HCT116 (cell line): ENCODE measurements around the gene SH3BP4. TPM values are rescaled to one million over a fixed set of nuclear protein-coding genes. Genes with fewer than 3 reads are reported as not detected.

Experiments used
- ATAC-seq: fragments of 200-7000 bp; cut with Tn5 transposase; 2 replicates; pipeline ENCODE4 v1.9.1; 2020; ENCODE audit warnings: mild to moderate bottlenecking, moderate library complexity
- BruUV-seq: library from RNA; stranded (reverse); fragments of 400-500 nt; replicated peaks from 2 replicates; lab custom pipeline; 2021; lab: Mats Ljungman, UMichigan
- CTCF ChIA-PET: fragments of 300-600 bp; sonication (Branson Sonifier 250); formaldehyde crosslinking; loops from one replicate; lab custom pipeline; 2021; ENCODE audit warnings: antibody characterized with exemption; lab: Charles Lee
- POLR2A ChIA-PET: fragments of 300-600, 350-600 bp; sonication (Branson Sonifier 250); formaldehyde crosslinking; loops from one replicate; lab custom pipeline; 2021; ENCODE audit warnings: antibody characterized with exemption; lab: Charles Lee
- RAD21 ChIA-PET, 2 experiments: fragments of 300-600 bp; sonication (Branson Sonifier 250); formaldehyde crosslinking; loops; one replicate each; lab custom pipeline; 2023; ENCODE audit warnings: low total read pairs in 2 of 2; ENCODE audit not compliant: uncharacterized antibody in 2 of 2, unreplicated experiment in 2 of 2, low non-redundant PET in 1 of 2; lab: Charles Lee
- DNase-seq: peaks from one replicate; pipeline ENCODE4 v3.0.0-alpha.2; 2010; ENCODE audit warnings: low read depth, low spot score
- H2AFZ ChIP-seq: fragments of 200-600 bp; shearing (Covaris generic), sonication (generic); 2 replicates; pipeline ENCODE4 v1.6.1; 2017; ENCODE audit warnings: low read depth, mixed run types, mixed read lengths, antibody characterized with exemption, low read length; ENCODE audit not compliant: poor library complexity, severe bottlenecking
- H3K27ac ChIP-seq: 2 replicates; pipeline ENCODE4 v1.5.1; 2012; ENCODE audit warnings: low read depth, low read length
- H3K27me3 ChIP-seq: fragments of 200-600 bp; sonication (generic); 2 replicates; pipeline ENCODE4 v1.6.1; 2016; ENCODE audit warnings: mixed run types, low read length, mixed read lengths; ENCODE audit not compliant: insufficient read depth
- H3K36me3 ChIP-seq, 2 experiments: fragments of 200-500 bp in 1 of 2; fragments of 200-600 bp in 1 of 2; sonication (Bioruptor generic) in 1 of 2; sonication (generic) in 1 of 2; 2 replicates each; pipeline versions ENCODE4 v1.5.1 to v1.6.1; 2014 to 2016; ENCODE audit warnings: low read length in 2 of 2, inconsistent platforms in 1 of 2, mixed read lengths in 1 of 2, mixed run types in 1 of 2; ENCODE audit not compliant: insufficient read depth in 2 of 2, control insufficient read depth in 1 of 2
- H3K4me1 ChIP-seq, 2 experiments: fragments of 200-600 bp in 1 of 2; sonication (generic) in 1 of 2; 2 replicates each; pipeline versions ENCODE4 v1.5.1 to v1.6.1; 2012 to 2017; ENCODE audit warnings: low read length in 2 of 2, inconsistent platforms in 1 of 2, mild to moderate bottlenecking in 1 of 2, mixed read lengths in 1 of 2, mixed run types in 1 of 2, moderate library complexity in 1 of 2; ENCODE audit not compliant: insufficient read depth in 2 of 2, control insufficient read depth in 1 of 2
- H3K4me2 ChIP-seq: fragments of 200-600 bp; sonication (generic); 2 replicates; pipeline ENCODE4 v1.6.1; 2017; ENCODE audit warnings: mixed run types, low read length, mixed read lengths
- H3K4me3 ChIP-seq, 2 experiments: fragments of 200-600 bp in 1 of 2; sonication (generic) in 1 of 2; replicated peaks in 1 of 2; 2 replicates each; pipeline ENCODE4 v1.5.1; 2011 to 2016; ENCODE audit warnings: low read length in 2 of 2, control low read depth in 1 of 2, low read depth in 1 of 2, mild to moderate bottlenecking in 1 of 2, mixed read lengths in 1 of 2, mixed run types in 1 of 2
- H3K79me2 ChIP-seq: fragments of 200-600 bp; sonication (generic); 2 replicates; pipeline ENCODE4 v1.6.1; 2017; ENCODE audit warnings: mild to moderate bottlenecking, mixed run types, low read length, moderate library complexity, mixed read lengths; ENCODE audit not compliant: insufficient read depth
- H3K9ac ChIP-seq: fragments of 200-600 bp; sonication (generic); 2 replicates; pipeline ENCODE4 v1.6.1; 2016; ENCODE audit warnings: low read length, mixed read lengths
- H3K9me2 ChIP-seq: fragments of 200-600 bp; sonication (generic), shearing (Covaris generic); 2 replicates; pipeline ENCODE4 v1.6.1; 2017; ENCODE audit warnings: mixed run types, mild to moderate bottlenecking, moderate library complexity; ENCODE audit not compliant: insufficient read depth
- H3K9me3 ChIP-seq, 2 experiments: fragments of 200-500 bp in 1 of 2; fragments of 200-600 bp in 1 of 2; sonication (Bioruptor generic) in 1 of 2; sonication (generic) in 1 of 2; 2 replicates each; pipeline ENCODE4 v1.6.1; 2014 to 2017; ENCODE audit warnings: low read length in 2 of 2, mixed read lengths in 2 of 2, inconsistent platforms in 1 of 2, low read depth in 1 of 2, mild to moderate bottlenecking in 1 of 2, mixed run types in 1 of 2, moderate library complexity in 1 of 2; ENCODE audit not compliant: control insufficient read depth in 1 of 2, insufficient read depth in 1 of 2
- H4K20me1 ChIP-seq: fragments of 200-600 bp; sonication (generic), shearing (Covaris generic); 2 replicates; pipeline ENCODE4 v1.6.1; 2017; ENCODE audit warnings: mixed run types, mild to moderate bottlenecking, moderate library complexity; ENCODE audit not compliant: insufficient read depth
- CBX3 ChIP-seq: IDR thresholded peaks from 2 replicates; pipeline ENCODE4 v1.6.1; 2012; ENCODE audit warnings: low read depth
- JUND ChIP-seq: IDR thresholded peaks from 2 replicates; pipeline ENCODE4 v1.6.1; 2012
- POLR2A ChIP-seq: IDR thresholded peaks from 2 replicates; pipeline ENCODE4 v1.7.0; 2011; ENCODE audit warnings: borderline replicate concordance; ENCODE audit not compliant: insufficient read depth, insufficient read length; ENCODE audit errors: extremely low read depth
- POLR2AphosphoS5 ChIP-seq: IDR thresholded peaks from 2 replicates; pipeline ENCODE4 v1.6.1; 2011; ENCODE audit warnings: mild to moderate bottlenecking, low read depth, low read length, moderate library complexity
- SIN3A ChIP-seq: IDR thresholded peaks from 2 replicates; pipeline ENCODE4 v1.6.1; 2012; ENCODE audit warnings: low read depth
- SP1 ChIP-seq: IDR thresholded peaks from 2 replicates; pipeline ENCODE4 v1.6.1; 2012; ENCODE audit warnings: low read depth
- SRF ChIP-seq: IDR thresholded peaks from 2 replicates; pipeline ENCODE4 v1.6.1; 2012; ENCODE audit warnings: low read depth
- intact Hi-C: fragments of 100-400 bp; cut with micrococcal nuclease; formaldehyde crosslinking; loops from 2 replicates; pipeline ENCODE4 v1.10.0; 2022
- total RNA-seq: library from RNA; stranded (reverse); gene quantifications from one replicate; pipeline ENCODE4 v1.2.1, GENCODE V29; 2021; ENCODE audit not compliant: unreplicated experiment
- TF ChIP-seq, protein P1 (sequence below): IDR thresholded peaks from 2 replicates; pipeline ENCODE4 v1.6.1; 2011; ENCODE audit warnings: mild to moderate bottlenecking, low read length, moderate library complexity; ENCODE audit not compliant: insufficient replicate concordance; ENCODE audit errors: extremely low read depth
- TF ChIP-seq, protein P2 (sequence below): IDR thresholded peaks from 2 replicates; pipeline ENCODE4 v1.6.1; 2012
- TF ChIP-seq, protein P3 (sequence below): IDR thresholded peaks from 2 replicates; pipeline ENCODE4 v1.6.1; 2012

Gene SH3BP4
- total RNA-seq, 1 experiment from 2014 or later, result 32.9 TPM

DNA sequence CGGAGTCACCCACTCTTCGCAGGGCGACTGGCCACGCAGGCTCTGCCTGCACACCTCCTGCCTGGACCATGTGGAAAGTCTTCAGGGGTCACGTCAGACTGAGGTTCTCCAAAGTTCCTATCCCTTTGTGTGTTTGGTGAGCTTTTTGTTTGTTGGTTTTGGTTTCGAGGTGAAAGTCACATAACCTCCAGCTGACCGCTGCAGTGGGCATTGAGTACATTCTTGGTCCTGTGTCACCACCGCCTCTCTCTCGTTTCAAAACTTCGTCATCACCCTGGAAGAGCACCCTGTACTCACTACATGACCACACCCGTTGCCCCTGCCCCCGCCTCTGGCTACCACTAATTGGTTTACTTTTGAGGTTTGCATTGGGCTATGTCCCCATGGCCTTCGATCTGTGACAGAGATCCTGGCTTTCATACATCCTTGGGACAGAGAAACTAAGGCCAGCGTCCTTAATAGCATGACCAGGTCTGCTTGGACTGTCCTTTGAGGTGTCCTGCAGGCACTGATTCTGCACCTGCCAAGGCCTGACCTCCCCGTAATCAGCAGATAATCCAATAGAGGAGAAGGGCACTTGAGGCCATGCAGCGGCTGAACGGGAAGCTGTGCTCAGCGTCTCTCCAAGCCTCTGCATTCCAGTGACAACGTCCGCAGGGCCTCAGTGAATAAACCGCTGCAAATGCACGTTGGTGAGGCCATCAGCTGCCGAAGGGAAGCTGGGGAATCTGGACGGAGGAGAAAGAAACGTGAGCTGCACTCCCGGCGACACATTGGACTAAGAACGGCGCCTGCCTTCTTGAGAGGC lies 46.8 kb downstream of the SH3BP4 start:
- no peaks in the 10 kb centered on the region for H3K9me3 ChIP-seq
- TF ChIP-seq JUND (no peak), SRF (no peak), CBX3 (no peak)
- peaks cover 23% of the 10 kb centered on the region for H3K79me2 ChIP-seq
- POLR2A ChIA-PET, result no interaction called here
- no peaks in the 10 kb centered on the region for H3K9me2 ChIP-seq
- H3K9ac ChIP-seq, result no peak overlapping the region
- no peak for ATAC-seq
- CTCF ChIA-PET, result no interaction called here
- intact Hi-C loops, result no loop called here
- H3K4me2 ChIP-seq, result no peak overlapping the region
- no peak overlapping the region for H3K27ac ChIP-seq
- H3K36me3 ChIP-seq, result no peaks in the 10 kb centered on the region
- no peak for DNase-seq
- RAD21 ChIA-PET, result no interaction called here
- H3K4me1 ChIP-seq, result peaks cover 27 to 52% of the 10 kb centered on the region in 2 experiments
- no peak overlapping the region for H3K4me3 ChIP-seq
- no TSS peak for BruUV-seq
- no peaks in the 10 kb centered on the region for H4K20me1 ChIP-seq
- H3K27me3 ChIP-seq, result no peaks in the 10 kb centered on the region
- no peak overlapping the region for H2AFZ ChIP-seq

DNA sequence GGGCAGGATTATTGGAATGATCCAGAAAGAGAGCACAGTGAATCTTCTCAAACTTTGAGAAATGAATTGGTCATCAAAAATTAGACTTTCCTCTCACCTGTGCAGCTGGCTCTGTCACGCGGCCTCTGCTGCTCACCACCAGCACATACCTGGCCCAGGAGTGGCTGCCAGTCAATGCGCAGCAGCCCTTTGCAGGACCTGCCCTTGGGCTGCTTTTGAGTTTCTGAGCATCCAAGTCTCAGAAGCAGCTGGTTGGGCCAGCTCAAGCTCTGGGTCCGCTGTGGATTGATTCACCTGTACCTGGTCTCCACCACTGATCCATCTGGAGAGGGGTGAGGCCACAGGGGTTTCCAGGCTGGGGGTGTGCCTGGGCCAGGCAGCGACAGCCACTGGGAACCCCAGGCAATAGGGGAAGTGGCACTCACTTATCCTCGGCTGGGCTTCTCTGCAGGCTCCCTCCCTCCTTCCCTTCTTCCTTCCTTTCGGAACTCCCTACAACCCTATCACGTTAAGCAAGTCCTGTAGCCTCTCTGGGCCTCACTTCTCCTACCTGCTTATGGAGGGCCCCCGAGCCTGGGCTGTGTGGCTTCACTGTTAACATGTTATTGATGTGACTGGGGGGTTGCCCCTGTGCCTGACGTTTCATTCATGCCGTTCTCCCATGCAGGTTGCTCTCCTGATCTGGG lies 48.1 kb downstream of the SH3BP4 start:
- no peaks in the 10 kb centered on the region for H3K27me3 ChIP-seq
- H3K4me1 ChIP-seq, result peaks cover 32 to 55% of the 10 kb centered on the region in 2 experiments
- ChIA-PET RAD21 (no interaction called here), CTCF (no interaction called here), POLR2A (no interaction called here)
- DNase-seq (no peak), ATAC-seq (no peak)
- H3K9me2 ChIP-seq, result no peaks in the 10 kb centered on the region
- H3K9ac ChIP-seq, result no peak overlapping the region
- H3K79me2 ChIP-seq, result peaks cover 30% of the 10 kb centered on the region
- no peak overlapping the region for H3K4me3 ChIP-seq
- TF ChIP-seq POLR2A, result no peak
- TF ChIP-seq, protein P1, sequence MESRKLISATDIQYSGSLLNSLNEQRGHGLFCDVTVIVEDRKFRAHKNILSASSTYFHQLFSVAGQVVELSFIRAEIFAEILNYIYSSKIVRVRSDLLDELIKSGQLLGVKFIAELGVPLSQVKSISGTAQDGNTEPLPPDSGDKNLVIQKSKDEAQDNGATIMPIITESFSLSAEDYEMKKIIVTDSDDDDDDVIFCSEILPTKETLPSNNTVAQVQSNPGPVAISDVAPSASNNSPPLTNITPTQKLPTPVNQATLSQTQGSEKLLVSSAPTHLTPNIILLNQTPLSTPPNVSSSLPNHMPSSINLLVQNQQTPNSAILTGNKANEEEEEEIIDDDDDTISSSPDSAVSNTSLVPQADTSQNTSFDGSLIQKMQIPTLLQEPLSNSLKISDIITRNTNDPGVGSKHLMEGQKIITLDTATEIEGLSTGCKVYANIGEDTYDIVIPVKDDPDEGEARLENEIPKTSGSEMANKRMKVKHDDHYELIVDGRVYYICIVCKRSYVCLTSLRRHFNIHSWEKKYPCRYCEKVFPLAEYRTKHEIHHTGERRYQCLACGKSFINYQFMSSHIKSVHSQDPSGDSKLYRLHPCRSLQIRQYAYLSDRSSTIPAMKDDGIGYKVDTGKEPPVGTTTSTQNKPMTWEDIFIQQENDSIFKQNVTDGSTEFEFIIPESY, result no peak
- no peak for TF ChIP-seq SP1
- TF ChIP-seq POLR2AphosphoS5, result no peak
- no peak for TF ChIP-seq JUND
- TF ChIP-seq, protein P2, sequence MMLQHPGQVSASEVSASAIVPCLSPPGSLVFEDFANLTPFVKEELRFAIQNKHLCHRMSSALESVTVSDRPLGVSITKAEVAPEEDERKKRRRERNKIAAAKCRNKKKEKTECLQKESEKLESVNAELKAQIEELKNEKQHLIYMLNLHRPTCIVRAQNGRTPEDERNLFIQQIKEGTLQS, result no peak
- no peak for TF ChIP-seq SRF
- TF ChIP-seq, protein P3, sequence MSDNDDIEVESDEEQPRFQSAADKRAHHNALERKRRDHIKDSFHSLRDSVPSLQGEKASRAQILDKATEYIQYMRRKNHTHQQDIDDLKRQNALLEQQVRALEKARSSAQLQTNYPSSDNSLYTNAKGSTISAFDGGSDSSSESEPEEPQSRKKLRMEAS, result no peak
- TF ChIP-seq SIN3A, result no peak
- no TSS peak for BruUV-seq
- no peak overlapping the region for H3K4me2 ChIP-seq
- H3K9me3 ChIP-seq, result no peaks in the 10 kb centered on the region
- H2AFZ ChIP-seq, result no peak overlapping the region
- no peaks in the 10 kb centered on the region for H4K20me1 ChIP-seq
- no peaks in the 10 kb centered on the region for H3K36me3 ChIP-seq
- H3K27ac ChIP-seq, result no peak overlapping the region
- intact Hi-C loops, result no loop called here
